IPS-18c (cell line): ENCODE data around the gene IGSF9.

ENCODE experiments used
- H3K4me3 ChIP-seq: 2 replicates; pipeline ENCODE4 v1.7.0; 2013; ENCODE audit warnings: low read depth, mild to moderate bottlenecking, low read length, moderate library complexity; ENCODE audit not compliant: insufficient read depth
- H3K9me3 ChIP-seq: one replicate; pipeline ENCODE4 v1.6.1; 2013; ENCODE audit warnings: mild to moderate bottlenecking, low read length, moderate library complexity; ENCODE audit not compliant: control insufficient read depth, insufficient read depth

Gene IGSF9

DNA sequence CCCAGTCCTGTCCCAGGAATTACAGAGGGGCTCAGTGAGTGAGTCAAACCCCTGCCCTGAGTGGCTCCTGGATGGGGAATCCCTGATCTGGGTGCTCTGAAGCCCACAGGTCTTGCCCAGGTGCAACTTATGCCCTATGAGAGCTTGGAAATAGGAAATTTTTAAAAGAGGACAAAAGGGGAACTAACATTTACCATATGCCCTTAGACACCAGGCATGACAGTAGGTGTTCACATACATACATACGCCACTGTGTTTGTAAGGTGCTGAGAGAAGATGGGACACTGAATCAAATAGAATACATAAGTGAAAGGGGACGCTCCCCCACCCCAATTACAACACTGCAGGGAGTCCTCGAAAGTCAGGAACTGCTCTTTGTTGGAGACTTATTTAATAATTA, 46.9 kb downstream of the IGSF9 start:
- no peak overlapping the region for H3K4me3 ChIP-seq

GRCh38 chr1:159897962-159898361, 47.5 kb downstream of the IGSF9 start:
- H3K9me3 ChIP-seq: peaks cover 2% of the 10 kb centered on the region
- H3K4me3 ChIP-seq: no peak overlapping the region

More for the DNA sequence above, 46.9 kb downstream of the IGSF9 start:
- peaks cover 2% of the 10 kb centered on the region for H3K9me3 ChIP-seq

GRCh38 chr1:159896546-159896930, 48.9 kb downstream of the IGSF9 start:
- no peaks in the 10 kb centered on the region for H3K9me3 ChIP-seq
- no peak overlapping the region for H3K4me3 ChIP-seq

DNA sequence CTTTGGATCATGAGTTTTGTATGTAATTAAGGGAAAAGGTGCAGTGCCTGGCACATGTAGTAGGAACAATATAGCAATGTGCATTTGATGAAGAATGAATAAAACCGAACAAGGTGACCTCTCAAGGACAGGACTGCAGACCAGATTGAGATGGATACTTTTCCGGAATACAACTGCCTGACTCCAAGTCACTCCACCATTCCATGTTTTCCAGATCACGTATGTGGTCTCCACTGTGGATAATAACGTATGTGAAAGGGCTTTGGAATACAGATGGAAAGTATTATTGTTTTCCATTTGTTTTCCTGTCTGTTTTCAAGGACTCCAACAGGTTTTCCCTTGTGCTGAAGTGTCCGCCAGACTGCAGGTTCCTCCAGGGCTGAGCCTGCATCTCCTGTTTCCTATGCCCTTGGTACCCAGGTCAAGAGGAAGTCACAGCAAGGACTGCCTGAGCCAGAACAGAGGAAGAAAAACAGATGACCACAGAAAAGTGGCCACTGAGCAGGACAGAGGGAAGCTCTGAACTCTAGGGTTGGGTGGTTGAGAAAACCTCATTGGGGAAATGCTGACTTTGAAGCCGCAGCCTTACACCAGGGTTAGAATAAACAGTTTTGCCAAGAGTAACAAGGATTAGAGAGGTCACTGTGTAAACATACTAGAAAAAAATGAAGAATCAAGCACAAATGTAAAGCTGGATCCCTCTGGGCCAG, 49.4 kb downstream of the IGSF9 start:
- no peaks in the 10 kb centered on the region for H3K9me3 ChIP-seq

DNA sequence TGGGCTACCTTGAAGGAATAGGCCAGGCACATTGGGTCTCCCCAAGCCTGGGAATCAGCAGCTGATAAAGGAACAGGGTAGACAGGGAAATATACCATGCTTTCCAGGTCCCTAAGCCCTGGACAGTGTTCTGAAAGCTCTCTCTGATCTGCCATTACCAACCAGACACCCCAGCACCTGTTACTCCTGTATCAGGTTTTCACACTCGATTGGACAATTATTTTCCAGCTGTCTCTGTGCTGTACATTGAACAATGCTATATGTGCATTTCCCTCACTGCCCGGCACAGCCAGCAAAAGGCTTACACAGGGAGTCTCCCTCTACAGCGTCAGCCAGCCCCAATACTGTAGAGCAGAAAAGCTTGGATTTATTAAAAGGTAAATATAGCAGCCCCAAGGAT, 50.1 kb downstream of the IGSF9 start:
- no peaks in the 10 kb centered on the region for H3K9me3 ChIP-seq
- H3K4me3 ChIP-seq: no peak overlapping the region

More for the DNA sequence above, 49.4 kb downstream of the IGSF9 start:
- H3K4me3 ChIP-seq: no peak overlapping the region

- Histone ChIP-seq H3K4me3 (no peak overlapping the region), H3K9me3 (no peaks in the 10 kb centered on the region)
These were observed 52.5 kb downstream of the IGSF9 start for GRCh38 chr1:159892944-159893343.

GRCh38 chr1:159891275-159892157, 53.9 kb downstream of the IGSF9 start:
- Histone ChIP-seq H3K4me3 (no peak overlapping the region), H3K9me3 (no peaks in the 10 kb centered on the region)

GRCh38 chr1:159890390-159890789, 55.0 kb downstream of the IGSF9 start:
- H3K4me3 ChIP-seq: no peak overlapping the region

GRCh38 chr1:159889821-159890252, 55.6 kb downstream of the IGSF9 start:
- Histone ChIP-seq H3K4me3 (no peak overlapping the region), H3K9me3 (no peaks in the 10 kb centered on the region)

More at GRCh38 chr1:159890390-159890789, 55.0 kb downstream of the IGSF9 start:
- H3K9me3 ChIP-seq: no peaks in the 10 kb centered on the region

GRCh38 chr1:159889202-159889601, 56.2 kb downstream of the IGSF9 start:
- Histone ChIP-seq H3K4me3 (no peak overlapping the region), H3K9me3 (no peaks in the 10 kb centered on the region)

GRCh38 chr1:159884296-159884695, 61.1 kb downstream of the IGSF9 start:
- no peaks in the 10 kb centered on the region for H3K9me3 ChIP-seq
- H3K4me3 ChIP-seq: no peak overlapping the region

DNA sequence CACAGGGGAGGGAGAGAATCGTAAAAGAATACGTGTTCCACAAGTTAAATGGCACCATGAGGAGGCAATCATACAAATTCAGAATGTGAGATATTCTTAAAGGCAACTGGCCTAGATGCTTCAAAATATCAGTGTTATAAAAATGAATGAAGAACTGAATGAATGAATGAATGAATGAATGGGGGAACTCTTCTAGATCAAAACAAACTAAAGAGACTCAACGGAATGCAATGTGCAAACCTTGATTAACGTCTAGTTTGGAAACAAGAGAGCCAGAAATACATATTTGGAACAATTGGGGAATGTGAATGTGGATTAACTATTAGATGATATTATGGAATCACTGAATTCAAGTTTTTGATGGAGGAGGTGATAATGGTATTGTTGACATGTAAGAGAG, 62.3 kb downstream of the IGSF9 start:
- no peak overlapping the region for H3K4me3 ChIP-seq
- no peaks in the 10 kb centered on the region for H3K9me3 ChIP-seq

GRCh38 chr1:159882527-159882862, 62.9 kb downstream of the IGSF9 start:
- Histone ChIP-seq H3K9me3 (no peaks in the 10 kb centered on the region), H3K4me3 (no peak overlapping the region)

GRCh38 chr1:159881622-159882526, 63.5 kb downstream of the IGSF9 start:
- Histone ChIP-seq H3K9me3 (no peaks in the 10 kb centered on the region), H3K4me3 (no peak overlapping the region)

- Histone ChIP-seq H3K9me3 (no peaks in the 10 kb centered on the region), H3K4me3 (no peak overlapping the region)
These were observed 65.0 kb downstream of the IGSF9 start for GRCh38 chr1:159880430-159880829.

GRCh38 chr1:159879977-159880376, 65.4 kb downstream of the IGSF9 start:
- Histone ChIP-seq H3K9me3 (no peaks in the 10 kb centered on the region), H3K4me3 (no peak overlapping the region)

- no peak overlapping the region for H3K4me3 ChIP-seq
- no peaks in the 10 kb centered on the region for H3K9me3 ChIP-seq
These were observed 66.3 kb downstream of the IGSF9 start for GRCh38 chr1:159879136-159879535.
